Right renal cortex interstitium (tissue), 3 donors: ENCODE results near the gene SLC25A51. TPM values are rescaled to one million over a fixed set of nuclear protein-coding genes. Genes with fewer than 3 reads are reported as not detected.
"Not testable (repeated sequence)": the region's sequence is repeated elsewhere in the genome, so short reads cannot be mapped to it uniquely, and the experiment has no call there.

Experiments
- DNase-seq, 3 donors: peaks; one replicate each; pipeline ENCODE4 v3.0.0-alpha.2; 2013; ENCODE audit warnings: low read depth in 3 of 3, low spot score in 2 of 3
- polyA plus RNA-seq, 3 donors: library from polyadenylated mRNA; unstranded; fragments of 120-200 nt; gene quantifications; one replicate each; pipeline ENCODE4 v1.2.1, GENCODE V29; 2013; ENCODE audit not compliant: insufficient read length in 3 of 3

SLC25A51 gene
- polyA plus RNA-seq, 3 donors, result 16.6 to 21.3 (median 20.0) TPM

DNA sequence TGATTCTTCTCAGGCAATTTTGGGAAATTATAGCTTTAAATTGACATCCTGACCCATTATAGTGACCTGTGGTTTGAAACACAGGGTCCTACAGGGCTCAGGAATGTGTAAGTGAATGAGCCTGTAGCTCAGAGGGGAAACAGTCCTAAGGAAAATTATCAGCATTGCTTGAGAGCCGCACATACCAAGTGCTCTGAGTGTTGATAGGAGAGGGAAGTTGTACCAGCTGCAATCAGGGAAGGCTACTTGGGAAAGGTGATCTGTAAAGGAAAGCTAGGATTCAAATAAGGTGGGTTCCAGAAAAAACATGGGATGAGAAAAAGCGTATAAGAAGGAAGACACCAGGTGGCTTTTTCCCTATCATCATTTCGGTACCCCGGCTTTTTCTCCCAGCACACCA is 4.4 kb upstream of the SLC25A51 start:
- no peak for DNase-seq

DNA sequence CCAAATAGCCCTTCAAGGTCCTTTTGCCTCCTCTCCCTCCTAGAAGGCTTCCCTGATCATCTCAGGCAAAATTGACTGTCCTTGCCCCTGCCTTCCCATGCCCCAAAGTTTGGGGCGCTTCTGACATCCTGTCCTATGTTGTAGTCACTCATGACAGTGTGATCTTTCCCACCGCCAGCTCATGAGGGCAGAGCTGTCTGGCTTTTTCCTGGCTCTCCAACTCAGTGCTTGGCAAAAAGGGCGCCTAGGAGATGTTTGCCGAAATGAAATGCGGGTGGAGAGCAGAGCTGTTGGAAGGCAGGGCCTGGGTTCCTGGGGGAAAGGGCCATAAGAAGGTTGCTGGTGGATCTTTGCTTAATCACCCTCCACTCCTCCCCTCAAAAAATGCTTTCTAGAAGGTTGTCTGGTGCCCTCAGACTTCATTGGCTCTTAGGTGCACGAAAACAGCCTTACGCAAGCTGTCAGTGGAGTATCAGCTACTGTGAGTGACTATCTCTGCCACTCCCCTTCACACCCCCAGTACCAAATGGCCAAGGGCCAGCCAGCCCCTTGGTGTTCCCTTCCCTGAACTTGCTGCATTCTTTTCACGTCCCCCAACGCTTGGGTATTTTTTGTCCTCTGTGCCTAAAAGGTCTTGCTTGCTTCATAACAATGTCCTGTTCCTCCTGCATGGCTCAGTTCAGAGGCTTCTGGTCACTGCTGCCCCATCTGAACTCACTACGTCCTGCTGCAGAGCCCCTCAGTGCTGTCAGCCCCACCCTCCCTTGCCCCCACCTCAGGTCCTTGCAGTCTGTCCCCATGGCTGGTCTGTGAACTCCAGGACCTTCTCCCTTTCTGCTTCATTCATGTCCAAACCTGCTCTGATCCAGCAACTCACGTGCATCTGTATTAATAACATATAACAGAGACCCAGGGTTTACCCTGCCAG is 2.6 kb upstream of the SLC25A51 start:
- no peak for DNase-seq

DNA sequence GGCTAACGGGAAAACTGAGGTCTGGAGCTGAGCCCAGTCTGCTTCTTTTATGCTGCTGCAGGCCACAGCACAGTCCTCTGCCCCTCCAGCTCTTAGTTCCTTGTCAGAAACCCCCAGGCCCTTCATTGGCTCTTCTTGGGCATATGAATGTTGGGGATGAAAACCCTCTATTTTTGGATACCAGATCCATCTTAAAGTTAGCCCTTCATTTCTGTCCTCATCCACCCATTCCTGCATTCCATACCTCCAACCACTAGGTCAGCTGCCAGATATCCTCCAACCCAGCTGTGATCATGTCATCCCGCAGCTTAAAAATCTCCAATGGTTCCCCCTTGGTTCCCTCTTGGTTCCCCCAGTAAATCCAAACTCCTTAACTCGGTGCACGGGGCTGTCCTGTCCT is 1.8 kb upstream of the SLC25A51 start:
- DNase-seq, result no peak

DNA sequence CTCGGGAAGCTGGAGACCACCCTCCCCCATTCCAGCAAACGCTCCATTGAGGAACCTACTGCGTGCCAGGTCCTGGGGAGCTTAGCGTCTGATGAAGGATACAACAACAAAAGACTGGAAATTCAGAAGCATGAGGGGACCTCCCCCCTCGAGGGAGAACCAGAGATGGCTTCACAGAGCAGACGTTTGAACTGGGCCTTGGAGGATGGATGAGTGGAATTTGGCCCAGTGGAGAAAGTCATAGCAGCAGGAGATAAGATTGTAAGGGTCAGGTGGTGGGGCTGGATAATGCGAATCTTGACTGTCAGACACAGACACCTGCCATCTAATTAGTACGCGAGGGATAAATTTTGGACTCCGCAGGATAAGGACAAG is 1.2 kb upstream of the SLC25A51 start:
- no peak for DNase-seq

DNA sequence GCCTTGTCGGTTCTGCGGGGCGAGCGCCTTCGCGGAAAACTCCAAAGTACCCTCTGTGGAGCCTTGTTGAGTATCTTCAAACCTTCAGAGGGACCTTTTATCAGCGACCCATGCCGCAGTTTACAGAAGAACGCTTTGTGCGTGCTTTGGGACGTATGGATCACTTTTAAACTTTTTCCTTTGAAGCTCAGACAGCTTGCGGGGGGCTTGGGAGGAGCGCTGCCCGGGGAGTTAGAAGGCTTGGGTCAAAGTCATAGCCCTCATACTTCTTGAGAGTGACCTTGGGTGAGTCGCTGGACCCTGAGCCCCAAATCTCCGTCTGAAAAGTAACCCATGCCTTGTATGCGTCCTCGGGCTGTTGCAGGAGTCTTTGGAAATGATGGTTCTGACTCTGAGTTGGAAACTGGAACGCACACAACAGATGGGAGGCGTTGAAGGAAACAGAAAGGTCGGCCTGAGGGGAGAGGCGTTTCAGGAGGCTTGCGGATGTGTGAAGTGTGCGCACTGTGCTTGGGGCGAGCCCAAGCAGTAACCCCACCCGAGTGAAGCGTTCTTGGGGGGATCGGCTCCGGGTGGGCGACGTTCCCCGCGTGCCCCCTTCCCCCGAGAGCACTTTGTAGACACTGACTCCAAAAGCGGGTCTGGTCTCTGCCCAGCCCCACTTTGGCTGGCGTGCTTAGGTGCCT is 661 bp upstream of the SLC25A51 start:
- no peak for DNase-seq

DNA sequence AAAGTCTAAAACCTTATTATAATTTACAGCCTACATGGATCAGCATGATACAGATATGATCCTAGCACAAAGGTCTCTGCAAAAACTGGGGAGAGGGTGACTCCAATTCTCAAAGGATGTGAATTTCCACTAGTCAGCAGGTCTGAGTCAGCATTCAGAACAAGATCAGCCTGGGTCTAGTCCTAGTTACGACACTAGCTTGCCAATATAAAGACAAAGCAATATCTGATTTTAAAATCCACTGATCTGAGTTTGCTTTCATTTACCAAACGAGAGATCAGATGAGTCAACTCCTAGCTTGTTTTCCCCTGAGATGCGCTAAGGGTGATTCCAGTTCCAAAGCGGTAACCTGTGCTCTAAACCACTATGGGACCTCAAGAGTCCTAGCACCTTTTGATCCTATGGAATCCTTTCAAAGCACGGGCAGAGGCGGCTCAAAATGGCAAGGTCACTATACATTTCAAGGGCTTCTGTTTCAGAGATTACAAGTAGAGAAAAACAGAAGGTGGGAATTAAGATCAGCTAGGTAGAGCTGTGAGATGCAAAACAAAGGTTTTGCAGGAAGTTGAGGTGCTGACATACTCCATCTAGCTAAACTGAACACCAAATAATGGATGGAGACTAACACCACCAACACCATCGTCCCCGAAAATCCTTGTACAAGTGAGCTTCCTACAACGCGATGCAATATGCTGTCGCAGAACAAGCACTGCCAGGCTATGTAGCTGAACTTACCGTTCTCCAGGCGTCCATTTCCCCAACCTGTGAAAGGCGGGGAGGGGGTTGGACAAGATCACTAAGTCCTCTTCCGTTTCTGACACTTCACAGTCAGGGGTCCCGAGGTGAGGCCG is 906 bp downstream of the SLC25A51 start:
- no peak for DNase-seq

DNA sequence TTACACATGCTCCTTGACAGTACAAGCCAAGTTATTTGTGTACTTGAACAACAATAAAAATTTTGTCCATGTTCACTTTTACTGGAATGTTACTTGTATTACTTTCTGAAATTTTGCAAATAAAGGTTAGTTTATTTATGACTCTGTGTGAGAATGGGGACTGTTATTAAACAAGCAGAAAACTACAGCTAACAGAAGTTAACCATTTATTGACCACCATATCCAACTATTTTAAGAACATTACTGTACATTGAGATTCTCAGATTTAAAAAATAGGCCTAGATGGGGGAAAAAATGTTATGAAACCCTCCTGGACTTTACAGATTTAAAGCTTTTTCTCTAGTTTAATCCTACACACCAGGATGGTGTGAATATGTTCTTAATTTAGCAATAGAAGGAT is 1.8 kb downstream of the SLC25A51 start:
- no peak for DNase-seq

DNA sequence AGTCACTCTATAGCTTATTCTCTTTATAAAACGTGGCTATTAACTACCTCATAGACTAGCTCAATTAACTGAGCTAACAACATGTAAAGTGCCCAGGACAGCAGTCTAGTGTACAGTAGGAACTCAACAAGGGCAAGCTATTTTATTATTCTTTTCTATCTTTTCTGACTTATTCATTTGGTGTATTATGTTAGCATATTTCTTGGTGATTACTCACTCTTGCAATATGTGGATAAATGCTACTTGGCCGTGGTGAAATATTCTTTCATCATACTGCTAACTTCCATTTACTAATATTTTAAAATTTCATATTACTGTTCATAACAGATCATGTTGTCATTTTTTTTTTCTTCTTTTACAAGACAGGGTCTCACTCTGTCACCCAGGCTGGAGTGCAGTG is 4.9 kb downstream of the SLC25A51 start:
- DNase-seq, result no peak

DNA sequence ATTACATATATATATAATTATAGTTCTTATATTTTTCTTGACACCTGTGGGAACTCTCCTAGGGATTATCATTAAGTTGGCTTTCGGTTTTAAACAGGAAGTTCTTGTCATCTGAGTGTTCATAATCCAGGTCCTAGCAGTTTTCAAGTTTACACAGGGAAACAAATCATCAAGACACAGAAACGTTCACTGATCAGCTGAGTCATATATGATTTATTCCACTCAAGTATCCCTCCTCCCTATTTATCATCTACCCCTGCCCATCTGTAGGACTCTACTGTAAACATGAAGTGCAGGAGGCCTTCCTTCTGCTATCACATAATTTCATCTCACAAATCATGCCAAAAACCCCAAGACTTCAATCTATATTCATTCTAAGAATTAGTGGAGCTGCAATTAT is 6.3 kb downstream of the SLC25A51 start:
- no peak for DNase-seq

DNA sequence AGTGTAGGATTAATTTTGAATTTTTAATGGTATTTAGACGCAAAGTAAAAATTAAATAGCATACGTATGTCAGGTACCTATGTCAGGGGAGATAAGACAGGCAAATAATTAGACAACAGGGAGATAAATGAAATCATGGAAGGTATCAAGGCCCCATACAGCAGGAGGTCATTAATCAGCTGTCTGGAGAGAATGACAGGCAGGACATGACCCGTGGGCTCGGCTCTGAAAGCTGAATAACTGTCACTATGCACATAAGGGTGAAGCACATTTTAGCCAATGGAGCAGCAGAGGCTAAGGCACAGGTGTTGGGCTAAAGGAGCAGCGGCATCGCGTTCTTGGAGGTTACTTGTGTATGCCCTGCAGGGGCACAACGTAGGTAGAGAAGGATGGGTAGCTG is 11.9 kb downstream of the SLC25A51 start:
- DNase-seq, result no peak

DNA sequence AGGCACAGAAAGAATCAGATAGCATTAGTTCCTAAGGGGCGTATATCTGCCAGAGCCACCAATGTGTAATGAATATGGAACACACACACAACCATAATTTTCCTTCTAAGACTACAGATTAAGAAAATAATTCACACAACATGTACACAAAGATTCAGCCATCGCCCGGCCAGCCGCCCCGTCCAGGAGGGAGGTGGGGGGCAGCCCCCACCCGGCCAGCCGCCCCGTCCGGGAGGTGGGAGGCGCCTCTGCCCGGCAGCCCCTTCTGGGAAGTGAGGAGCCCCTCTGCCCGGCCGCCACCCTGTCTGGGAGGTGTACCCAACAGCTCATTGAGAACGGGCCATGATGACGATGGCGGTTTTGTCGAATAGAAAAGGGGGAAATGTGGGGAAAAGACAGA is 12.9 kb downstream of the SLC25A51 start:
- not testable (repeated sequence) for DNase-seq

DNA sequence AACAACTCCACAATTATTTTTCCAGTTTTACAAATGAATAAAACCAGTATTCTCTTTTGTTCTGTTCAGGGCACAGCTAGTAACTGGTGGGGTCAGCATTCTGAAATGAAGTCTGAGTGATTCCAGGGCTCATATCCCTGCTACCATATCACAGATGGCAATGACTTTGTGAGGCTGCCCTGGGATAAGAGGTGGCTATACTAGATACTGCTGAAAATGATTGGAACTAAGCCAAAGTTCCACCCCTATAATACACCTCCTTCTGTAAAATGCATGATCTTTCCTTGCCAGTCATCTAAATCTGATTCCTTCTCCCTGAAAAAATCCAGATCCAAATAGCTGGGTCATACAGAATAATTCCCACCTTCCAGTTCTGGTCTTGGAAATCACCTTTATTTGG is 14.4 kb downstream of the SLC25A51 start:
- DNase-seq, result no peak

DNA sequence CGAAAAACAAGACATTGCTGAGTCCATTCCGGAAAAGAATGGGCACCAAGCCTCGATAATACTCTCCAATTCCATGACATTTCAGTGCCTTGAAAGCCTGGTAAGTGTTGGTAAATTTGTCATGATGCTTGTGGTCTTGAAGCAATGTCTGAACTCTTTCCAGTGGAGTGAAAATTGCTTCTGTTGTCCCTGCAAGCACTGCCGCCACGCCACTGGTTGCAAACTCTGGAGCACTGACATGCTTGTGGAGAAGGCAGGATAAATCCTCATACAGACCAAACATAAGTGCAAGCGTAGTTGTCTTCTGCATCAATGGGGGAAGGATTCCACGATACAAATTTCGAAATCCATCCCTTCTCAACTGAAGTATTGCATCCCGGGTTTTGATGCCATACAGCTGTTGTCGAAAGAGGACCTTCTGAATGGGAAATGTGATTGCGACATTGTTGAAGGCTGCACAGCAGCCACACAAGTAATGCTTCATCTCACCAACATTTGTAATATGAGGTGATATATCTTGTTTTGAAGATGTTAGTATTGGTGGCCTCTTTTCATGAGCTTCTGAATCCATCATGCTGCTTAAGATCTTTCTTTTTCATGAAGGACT is 15.8 kb downstream of the SLC25A51 start:
- DNase-seq, result not testable (repeated sequence)

DNA sequence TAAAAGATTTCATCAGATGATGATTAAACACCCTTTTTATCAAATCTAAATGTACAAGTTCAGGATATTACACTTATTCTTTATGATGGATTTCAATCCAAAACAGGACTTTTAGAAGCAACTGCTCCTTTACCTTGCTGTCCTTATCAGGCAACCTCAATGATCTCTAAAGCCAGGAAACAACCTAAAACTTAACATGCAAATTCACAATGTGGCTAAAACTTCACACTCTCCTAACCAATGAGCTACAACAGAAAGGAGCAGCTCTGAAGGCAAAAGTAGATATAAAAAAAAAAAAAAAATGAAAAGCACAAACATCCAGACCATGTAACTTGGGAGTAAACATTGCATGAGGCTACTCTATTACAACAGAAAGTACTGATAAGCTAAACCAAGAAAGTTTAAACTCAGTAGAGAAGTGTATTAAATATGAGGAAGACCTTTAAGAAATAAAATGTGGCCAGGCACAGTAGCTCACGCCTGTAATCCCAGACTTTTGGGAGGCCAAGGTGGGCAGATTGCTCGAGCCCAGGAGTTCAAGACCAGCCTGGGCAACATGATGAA is 22.9 kb downstream of the SLC25A51 start:
- no peak for DNase-seq

DNA sequence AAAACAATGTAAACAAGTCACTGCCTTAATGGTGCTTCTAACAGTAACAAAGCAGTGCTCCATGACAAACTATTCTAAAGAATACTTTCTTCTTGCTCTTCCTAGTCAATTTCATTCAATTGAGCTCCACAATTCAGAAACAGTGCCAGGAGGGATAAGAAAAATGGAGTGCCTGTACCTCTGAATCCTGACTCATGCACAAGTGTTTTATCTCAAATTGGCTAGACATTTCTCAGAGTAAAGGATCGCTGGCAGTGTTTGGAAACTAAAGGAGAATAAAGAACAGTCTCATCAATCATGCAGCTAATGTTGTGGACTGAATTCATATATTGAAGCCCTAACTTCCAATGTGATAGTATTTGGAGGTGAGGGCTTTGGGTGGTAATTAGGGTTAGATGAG is 27.6 kb downstream of the SLC25A51 start:
- no peak for DNase-seq

DNA sequence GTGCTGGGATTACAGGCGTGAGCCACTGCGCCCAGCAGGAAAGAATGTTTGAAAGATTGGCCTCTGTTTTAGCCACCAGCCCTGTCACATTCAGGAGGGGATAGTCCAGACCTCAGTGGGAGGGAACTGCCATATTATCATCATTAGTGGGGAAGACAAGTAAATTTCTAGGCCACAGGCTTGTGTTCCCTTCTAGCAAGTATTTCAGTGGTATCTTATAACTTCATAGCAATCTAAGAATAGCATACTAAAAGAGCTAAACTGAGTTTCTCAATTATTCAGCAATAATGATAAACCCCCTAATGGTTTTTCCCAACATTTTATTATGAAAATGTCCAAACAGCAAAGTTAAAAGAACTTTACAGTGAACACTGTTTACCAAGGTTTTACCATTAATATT is 30.0 kb downstream of the SLC25A51 start:
- DNase-seq, result no peak

DNA sequence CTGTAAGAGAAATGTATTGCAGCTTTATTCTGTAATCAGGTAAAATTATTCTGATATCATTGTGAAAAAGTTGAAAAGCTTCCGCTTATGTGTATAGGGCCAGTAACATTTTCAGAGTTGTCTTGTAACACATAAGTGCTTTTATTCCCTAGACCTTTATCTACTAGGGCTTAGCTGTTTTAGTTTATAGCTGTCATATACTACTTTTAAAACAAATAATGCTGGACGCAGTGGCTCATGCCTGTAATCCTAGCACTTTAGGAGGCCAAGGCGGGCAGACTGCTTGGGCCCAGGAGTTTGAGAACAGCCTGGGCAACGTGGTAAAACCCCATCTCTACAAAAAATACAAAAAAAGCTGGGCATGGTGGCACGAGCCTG is 33.1 kb downstream of the SLC25A51 start:
- DNase-seq, result no peak

DNA sequence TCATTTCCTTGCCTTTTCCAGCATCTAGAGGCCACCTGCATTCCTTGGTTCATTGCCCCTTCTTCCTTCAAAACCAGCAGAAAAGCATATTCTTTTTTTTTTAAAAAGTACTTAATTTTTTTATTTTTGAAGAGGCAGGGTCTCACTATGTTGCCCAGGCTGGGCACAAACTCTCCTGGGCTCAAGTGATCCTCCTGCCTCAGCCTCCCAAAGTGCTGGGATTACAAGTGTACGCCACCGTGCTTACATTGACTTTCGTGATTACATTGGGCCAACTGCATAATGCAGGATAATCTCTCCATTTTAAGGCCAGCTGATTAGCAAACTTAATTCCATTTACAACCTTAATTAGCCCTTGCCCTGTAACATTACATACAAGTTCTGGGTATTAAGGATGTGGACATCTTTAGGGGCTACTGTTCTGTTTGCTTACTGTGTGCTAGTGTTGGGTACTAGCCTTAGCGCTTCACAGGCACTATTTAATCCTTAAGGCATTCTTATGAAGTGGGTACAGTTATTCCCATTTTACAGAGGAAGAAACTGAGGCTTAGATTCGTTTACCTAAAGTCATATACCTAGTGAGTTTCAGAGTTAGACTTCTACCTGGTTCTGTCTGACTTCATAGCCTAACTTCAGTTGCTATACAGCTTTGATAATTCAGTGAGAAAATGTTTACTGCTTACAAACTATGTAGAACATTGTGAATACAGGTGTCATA is 33.7 kb downstream of the SLC25A51 start:
- DNase-seq, result no peak

DNA sequence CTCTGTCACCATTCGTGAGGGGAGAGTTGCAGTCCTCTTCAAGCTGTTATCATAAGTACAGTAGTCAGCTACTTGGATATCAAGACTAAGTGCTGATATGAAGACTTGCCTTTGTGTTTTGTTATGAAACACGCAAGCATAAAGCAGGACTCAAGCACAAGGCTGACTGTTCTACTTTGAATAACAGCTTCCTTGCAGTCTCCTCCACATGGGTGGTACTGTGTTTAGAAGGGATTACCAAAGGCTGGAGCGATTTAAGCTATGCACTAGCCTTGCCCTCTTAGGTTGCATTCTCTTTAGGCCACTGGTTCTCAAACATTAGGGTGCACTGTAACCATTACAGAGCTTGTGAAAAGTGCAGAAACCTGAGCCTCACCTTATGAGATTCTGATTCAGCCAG is 41.4 kb downstream of the SLC25A51 start:
- DNase-seq, result no peak

DNA sequence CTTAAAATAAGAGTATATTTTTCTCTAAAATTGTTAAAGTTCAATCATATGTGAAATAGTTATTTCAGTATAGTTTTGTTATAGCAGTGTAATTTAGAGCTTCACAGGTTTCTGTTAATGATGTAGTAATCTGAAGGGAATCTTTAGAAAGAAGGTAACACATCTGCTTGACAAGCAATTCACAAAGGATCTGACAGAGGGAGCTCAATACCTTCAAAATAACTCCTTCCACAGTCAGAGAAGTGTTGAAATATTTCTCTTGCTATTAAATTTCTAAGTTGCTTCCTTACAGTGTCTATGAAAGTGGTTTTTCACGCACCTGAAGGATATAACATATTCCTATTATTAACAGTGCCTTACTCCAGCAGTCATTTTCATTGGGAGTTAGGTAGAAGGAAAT is 44.9 kb downstream of the SLC25A51 start:
- DNase-seq, result no peak
